ENCODE data around the gene KRT36.

The KRT36 gene

DNA sequence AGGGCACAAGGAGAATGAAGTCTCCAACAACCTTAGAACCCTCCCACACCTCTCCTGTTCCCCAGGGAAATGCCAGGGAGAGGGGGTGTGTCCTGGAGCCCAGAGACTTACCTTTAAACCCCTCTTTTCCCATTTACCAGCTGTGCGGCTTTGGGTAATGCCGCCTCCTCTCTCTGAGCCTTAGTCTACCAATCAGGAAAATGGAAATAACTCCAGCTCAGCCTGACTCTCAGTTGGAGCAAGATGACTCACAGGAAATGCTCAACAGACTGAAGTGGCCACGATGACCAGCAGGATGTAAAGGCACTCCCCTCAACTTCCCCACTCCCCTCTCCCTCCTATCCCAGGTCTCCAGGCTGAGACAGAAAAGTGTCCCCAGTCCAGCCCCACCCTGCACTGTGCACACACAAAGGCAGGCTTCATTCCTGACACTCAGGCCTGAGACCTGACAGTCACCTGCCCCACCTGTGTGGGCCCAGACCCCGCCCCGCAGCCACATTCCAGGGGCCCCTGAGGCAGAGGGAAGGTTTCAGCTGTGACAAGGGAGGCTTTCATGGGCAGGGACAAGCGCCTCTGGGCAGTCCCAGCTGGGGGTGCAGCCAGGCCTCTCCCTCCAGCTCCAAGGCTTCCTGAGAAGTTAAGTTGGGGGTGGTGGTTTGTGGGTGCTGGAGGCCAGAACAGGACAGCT lies 32.0 kb upstream of the KRT36 start:
- no peak for DNase-seq (ENCODE audit: low read depth in 2 of 2)

DNA sequence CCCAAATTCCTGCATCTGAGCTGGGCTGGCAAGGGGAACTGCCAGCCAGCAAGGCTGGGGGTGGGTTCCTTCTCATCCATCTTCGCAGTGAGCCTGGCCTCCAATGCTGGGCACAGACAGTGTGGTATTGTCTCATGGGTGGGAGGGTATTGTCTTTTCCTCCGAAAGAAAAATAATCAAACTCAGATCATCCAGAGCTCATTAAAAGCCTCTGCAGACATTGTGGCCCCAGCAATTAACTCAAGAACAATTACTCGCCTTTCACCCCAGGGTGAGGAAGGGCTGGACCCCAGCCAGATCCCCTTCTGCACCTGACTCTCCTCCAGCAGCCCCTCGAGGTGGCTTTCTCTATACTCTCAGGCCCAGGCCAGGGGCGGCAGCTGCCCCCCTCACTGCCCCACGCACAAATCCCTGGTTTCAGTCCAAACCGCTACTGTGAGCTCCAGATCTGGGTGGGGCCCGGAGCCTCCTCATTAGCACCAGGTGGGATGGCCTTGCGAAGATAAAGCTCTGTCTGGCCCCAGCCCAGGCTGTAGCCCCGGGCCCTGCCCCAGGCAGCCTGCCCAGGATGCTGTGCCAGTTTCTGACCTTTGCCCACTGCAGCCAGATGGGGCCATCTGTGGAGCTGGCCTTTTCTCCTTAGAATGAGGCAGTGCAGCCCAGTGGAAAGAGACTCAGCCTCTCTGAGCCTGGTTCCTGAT lies 31.3 kb upstream of the KRT36 start:
- DNase-seq (ENCODE audit: low read depth in 2 of 2), result no peak

- no peak for DNase-seq (ENCODE audit: low read depth in 2 of 2)
These were observed 30.0 kb upstream of the KRT36 start for GRCh38 chr17:41519501-41520224.

- no peak for DNase-seq (ENCODE audit: low read depth in 2 of 2)
These were observed 29.2 kb upstream of the KRT36 start, which contains the start of gene KRT15 for GRCh38 chr17:41518789-41519449. Gene KRT15, minus strand, starts transcription at chr17:41518890. Its CDS starts 63 bp downstream, at chr17:41518827.

GRCh38 chr17:41518031-41518430 lies 28.3 kb upstream of the KRT36 start:
- no peak for DNase-seq (ENCODE audit: low read depth in 2 of 2)

DNA sequence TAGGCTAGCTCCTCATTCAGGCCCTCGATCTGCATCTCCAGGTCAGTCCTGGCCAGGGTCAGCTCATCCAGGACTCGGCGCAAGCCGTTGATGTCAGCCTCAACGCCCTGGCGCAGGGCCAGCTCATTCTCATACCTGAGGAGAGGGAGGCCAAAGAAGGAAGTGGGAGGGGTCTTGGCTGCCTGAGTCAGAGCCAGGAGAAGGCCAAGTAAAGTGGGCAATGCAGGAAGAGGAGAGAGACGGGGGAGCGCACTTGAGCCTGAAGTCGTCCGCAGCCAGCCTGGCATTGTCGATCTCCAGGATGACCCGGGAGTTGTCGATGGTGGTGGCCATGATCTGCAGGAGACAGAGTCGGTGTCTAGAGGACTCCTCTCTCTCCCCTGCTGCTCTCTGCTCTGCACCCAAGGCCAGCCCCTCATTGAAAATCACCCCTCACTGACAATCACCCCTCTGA lies 27.1 kb upstream of the KRT36 start:
- no peak for DNase-seq (ENCODE audit: low read depth in 2 of 2)

DNA sequence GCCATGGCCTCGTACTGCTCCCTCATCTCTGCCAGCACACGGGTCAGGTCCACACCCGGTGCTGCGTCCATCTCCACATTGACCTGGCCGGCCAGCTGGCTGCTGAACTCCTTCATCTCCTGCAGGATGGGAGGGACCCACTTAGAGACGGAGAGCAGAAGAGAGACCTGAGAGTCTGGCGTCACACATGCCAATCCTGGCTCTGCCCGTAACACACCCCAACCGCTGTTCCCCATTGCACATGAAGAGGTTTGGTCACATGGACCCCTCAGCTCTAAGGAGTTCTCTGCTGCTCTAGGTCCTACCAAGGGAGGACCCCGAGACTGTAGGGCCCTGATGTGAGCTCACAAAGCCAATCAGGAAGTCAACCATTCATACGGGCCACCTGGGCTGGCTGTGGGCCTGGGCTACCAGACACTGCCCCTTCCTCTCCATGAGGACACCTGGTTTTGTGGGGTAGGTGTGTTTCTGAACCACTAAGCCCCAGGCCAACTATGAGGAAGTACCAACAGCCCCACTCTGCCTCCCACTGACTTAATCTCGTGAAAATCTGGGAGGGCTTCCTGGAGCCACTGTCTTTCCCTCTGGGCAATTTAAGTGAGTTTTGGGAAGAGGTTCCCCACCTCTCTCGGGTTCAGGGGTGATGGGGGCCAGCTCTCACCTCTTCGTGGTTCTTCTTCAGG lies 26.6 kb upstream of the KRT36 start:
- DNase-seq (ENCODE audit: low read depth in 2 of 2), result no peak

GRCh38 chr17:41513168-41513547 lies 23.4 kb upstream of the KRT36 start:
- no peak for DNase-seq (ENCODE audit: low read depth in 2 of 2)

DNA sequence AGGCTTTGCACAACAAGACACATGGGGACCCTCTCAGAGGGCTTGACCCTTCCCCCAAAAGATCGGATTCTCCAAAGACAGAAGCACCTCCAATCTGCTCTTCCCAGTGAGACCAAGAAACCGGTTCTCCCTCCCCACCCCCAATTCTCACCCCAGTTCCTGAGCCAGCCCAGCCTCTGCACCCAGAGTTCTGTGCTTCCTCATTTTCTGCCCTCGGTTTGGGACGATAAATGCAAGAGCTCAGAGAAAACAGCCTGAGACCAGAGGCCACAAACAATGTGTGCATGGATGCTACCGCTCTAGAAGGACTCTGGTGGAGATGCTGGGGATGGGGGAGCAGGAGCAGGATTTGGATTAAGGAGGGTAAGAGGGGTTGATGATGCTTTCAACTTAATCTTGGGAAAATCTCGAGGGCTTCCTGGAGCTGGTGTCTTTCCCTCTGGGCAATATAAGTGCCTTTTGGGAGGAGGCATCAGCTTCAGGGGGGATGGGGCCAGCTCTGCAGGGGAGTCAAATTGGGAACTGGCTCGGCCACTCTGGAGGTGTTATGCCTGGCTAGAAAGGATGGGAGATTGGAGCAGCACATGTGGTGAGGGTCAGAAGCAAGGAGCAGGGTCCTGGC lies 22.9 kb upstream of the KRT36 start:
- no peak for DNase-seq (ENCODE audit: low read depth in 2 of 2)

DNA sequence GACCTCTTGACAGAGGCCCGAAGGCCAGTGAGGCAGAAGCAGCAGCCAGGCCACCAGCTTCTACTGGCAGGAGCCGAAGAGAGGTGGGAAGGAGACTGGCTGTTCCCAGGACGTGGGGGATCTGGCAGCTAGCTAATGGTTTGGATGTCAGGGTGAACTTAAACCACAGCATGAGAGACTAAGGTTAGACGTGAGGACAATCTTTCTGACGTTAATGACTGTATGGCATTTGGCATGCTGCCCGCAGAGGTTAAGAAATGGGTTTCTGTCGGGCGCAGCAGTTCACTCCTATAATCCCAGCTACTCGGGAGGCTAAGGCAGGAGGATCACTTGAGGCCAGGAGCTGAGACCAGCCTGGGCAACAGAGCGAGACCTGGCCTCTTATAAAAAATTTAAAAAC lies 22.0 kb upstream of the KRT36 start:
- no peak for DNase-seq (ENCODE audit: low read depth in 2 of 2)

DNA sequence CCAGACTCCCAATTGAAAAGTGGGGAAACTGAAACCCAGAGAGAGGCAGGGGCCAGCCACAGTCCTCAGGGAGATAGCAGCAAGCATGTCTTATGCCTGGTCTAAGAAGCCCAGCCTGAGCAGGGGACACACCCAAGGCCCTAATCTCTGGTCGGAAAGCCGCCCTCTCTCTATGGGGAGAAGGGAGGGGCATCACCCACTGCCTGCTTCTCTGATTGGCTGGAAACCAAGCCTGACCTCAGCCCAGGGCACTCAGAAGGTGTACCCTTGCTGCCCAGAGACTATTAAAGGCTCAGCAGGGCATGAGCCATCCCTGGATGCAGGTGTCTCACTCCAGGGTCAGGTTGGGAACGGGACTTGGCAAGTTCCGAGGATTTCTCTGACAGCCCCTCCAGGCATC lies 21.4 kb upstream of the KRT36 start:
- no peak for DNase-seq (ENCODE audit: low read depth in 2 of 2)

GRCh38 chr17:41510251-41511065 lies 20.7 kb upstream of the KRT36 start:
- no peak for DNase-seq (ENCODE audit: low read depth in 2 of 2)

DNA sequence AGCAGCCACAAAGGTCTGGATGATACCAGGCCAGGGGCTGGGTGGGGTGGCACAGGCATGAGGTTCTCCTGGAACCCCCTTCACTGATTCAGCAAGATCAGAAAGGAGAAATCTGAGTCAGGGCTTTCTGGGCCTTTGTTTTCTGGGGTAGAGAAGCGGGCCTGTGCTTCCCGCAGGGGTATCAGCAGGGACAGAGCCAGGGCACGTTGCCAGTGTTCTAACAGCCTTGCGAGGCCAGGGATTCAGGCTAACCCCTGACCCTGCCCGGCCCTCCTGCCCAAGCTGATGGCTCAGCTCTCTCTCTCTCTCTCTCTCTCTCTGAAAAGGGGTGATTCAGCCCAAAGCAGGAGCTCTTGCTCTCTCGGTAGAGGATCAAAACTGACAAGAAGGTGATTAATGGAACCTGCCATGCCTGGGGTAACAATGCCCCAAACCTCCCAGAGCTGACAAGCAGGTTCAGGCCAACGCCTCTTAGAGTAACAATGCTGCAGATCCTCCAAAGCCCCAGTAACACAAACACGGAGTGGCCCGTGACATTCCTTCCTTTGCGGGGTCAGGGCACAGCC lies 17.7 kb upstream of the KRT36 start:
- no peak for DNase-seq (ENCODE audit: low read depth in 2 of 2)

- no peak for DNase-seq (ENCODE audit: low read depth in 2 of 2)
These were observed 16.4 kb upstream of the KRT36 start for GRCh38 chr17:41505809-41506767.

DNA sequence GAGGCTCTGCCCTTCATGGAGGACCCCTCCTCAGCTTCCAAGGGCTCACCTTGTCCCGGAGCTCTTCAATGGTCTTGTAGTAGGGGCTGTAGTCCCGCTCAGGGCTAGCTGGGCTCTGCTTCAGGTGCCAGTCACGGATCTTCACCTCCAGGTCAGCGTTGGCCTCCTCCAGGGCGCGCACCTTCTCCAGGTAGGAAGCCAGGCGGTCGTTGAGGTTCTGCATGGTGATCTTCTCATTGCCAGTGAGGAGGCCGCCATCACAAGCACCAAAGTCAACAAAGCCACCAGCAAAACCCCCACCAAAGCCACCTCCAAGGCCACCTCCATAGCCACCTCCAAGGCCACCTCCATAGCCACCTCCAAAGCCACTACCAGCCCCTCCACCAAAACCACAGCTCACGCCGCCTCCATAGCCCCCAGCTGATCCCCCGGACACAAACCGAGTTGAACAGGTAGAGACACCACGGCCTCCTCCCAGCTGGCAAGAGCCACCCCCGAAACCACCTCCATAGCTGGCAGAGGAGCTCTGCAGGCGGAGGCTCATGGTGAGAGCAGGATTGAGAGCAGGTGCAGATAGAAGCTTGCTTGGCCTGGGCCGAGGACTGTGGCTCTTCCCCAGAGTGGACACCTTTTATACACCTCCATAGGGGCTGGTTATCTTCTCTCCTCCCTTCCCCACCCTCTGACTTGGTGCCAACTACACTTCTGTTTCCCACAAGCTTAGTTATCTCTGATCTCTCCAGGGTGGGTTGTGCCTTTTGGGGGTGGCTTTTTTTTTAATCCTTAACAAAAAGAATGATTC lies 15.5 kb upstream of the KRT36 start, which contains the start of gene KRT13:
KRT13 (minus strand) TSS at position 606 of the 802 bp plus-strand sequence; CDS start at position 544, 62 bp downstream.
- DNase-seq (ENCODE audit: low read depth in 2 of 2), result no peak

GRCh38 chr17:41504246-41504977 lies 14.7 kb upstream of the KRT36 start:
- no peak for DNase-seq (ENCODE audit: low read depth in 2 of 2)

DNA sequence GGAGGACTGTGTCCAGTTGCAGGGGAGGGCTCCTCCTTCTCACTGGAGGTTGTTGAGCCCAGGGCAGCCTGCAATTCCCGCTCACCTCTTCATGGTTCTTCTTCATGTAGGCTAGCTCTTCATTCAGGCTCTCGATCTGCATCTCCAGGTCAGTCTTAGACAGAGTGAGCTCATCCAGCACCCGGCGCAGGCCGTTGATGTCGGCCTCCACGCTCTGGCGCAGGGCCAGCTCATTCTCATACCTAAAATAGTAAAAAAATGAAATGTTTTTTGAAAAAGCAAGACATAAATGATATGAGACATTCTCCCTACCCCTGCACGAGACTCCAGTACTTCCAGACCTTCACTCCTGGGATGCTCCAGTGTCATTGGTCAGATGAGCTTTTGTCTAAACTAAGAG lies 13.5 kb upstream of the KRT36 start:
- DNase-seq (ENCODE audit: low read depth in 2 of 2), result no peak
